Stimulated activated effector memory CD8-positive, alpha-beta T cell treated with anti-CD3 and anti-CD28 coated beads, Interleukin-12 subunit alpha, Interleukin-12 subunit beta, amount 100 ng/mL, for 72 hours (primary cell): ENCODE measurements around the gene IFNGR2.
"Not testable (repeated sequence)": the region's sequence is repeated elsewhere in the genome, so short reads cannot be mapped to it uniquely, and the experiment has no call there.

ENCODE experiments used
- ATAC-seq: fragments of 150-1000 bp; cut with Tn5 transposase; 2 replicates; pipeline ENCODE4 v1.10.0; 2021
- DNase-seq, 2 donors: peaks; one replicate each; pipeline ENCODE4 v3.0.0; 2021 to 2022; ENCODE audit warnings: low spot score in 2 of 2
- H3K27ac Mint-ChIP-seq: one replicate; pipeline ENCODE4 v1.8.0; 2022; ENCODE audit warnings: mild to moderate bottlenecking, mixed read lengths
- H3K36me3 Mint-ChIP-seq: one replicate; pipeline ENCODE4 v1.8.0; 2022; ENCODE audit warnings: mild to moderate bottlenecking, mixed read lengths
- H3K4me1 Mint-ChIP-seq: one replicate; pipeline ENCODE4 v1.8.0; 2022; ENCODE audit warnings: mixed read lengths
- H3K4me3 Mint-ChIP-seq: one replicate; pipeline ENCODE4 v1.8.0; 2022; ENCODE audit warnings: mild to moderate bottlenecking, mixed read lengths
- H3K9me3 Mint-ChIP-seq: one replicate; pipeline ENCODE4 v1.8.0; 2022; ENCODE audit warnings: mixed read lengths

The IFNGR2 gene

DNA sequence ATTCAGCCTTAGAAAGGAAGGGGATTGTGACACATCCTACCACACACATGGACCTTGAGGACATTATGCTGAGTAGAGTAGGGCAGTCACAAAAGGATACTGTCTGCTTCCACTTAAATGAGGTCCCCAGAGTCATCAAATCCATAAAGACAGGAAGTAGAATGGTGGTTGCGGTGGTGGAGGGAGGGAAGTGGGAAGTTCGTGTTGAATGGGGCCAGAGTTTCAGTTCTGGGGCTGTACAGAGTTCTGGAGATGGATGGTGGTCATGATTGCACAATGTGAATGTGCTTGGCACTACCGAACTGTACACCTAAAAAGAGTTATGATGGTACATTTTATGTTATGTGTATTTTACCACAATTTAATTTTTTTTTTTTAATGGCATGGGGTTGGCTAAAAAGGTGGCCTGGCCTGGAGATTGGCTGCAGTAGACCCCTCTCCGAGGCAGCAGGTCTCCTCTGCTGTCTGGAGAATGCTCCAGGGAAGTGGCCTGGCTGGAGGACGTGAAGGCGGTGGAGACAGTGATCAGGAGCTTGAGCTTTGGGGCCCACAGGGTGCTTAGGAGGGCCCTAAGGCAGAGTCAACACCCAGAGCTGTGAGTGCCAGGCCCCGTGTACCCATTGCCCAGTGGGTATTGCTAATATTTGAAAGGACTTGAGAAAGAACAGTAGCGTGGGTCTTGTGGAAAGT is 30.4 kb downstream of the IFNGR2 start:
- peaks cover 64% of the 10 kb centered on the region for H3K36me3 Mint-ChIP-seq
- H3K4me3 Mint-ChIP-seq = no peak overlapping the region
- no peak for DNase-seq
- H3K4me1 Mint-ChIP-seq = peaks cover 22% of the 10 kb centered on the region
- peak overlapping the region; percentile 17 for H3K27ac Mint-ChIP-seq
- no peak for ATAC-seq
- no peaks in the 10 kb centered on the region for H3K9me3 Mint-ChIP-seq

DNA sequence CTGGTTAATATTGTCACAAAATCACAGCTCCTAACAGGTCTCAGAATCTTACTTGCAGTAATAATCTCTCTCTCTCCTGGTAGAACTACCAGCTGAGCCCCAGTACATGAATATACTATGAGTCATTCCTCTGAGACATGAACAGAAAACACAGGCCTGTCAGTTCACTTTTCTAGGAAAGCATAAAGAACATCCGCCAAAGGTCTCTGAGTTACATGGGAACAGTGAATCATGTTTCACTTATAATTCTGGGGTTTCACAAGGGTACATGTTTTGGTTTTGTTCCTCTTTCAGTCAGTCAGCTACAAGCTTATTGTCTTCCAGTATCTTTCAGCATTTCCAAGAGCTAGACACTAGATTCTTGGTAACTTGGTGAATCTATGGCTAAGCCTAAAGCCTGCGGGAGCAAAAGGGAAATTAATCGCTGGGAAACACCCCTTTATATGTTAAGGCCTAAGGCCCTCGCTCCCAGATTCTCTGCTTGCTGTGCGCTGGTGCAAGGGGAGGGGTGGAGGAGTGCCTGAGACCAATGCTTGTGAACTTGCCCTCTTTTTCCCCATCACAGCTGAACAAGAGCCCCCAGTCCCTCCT is 31.7 kb downstream of the IFNGR2 start:
- Mint-ChIP-seq H3K27ac (peak overlapping the region; percentile 64), H3K4me1 (peaks cover 22% of the 10 kb centered on the region), H3K4me3 (peak overlapping the region; percentile 56), H3K36me3 (peaks cover 64% of the 10 kb centered on the region), H3K9me3 (no peaks in the 10 kb centered on the region)
- ATAC-seq (peak; percentile 99), DNase-seq (peak; percentile 9 to 65)

GRCh38 chr21:33437140-33437539 is 33.9 kb downstream of the IFNGR2 start:
- ATAC-seq (no peak), DNase-seq (no peak)
- H3K36me3 Mint-ChIP-seq = peaks cover 47% of the 10 kb centered on the region
- H3K27ac Mint-ChIP-seq = no peak overlapping the region
- no peak overlapping the region for H3K4me3 Mint-ChIP-seq
- H3K9me3 Mint-ChIP-seq = no peaks in the 10 kb centered on the region
- peaks cover 22% of the 10 kb centered on the region for H3K4me1 Mint-ChIP-seq

GRCh38 chr21:33441489-33442477 is 38.6 kb downstream of the IFNGR2 start:
- Mint-ChIP-seq H3K9me3 (no peaks in the 10 kb centered on the region), H3K4me1 (no peaks in the 10 kb centered on the region), H3K4me3 (no peak overlapping the region), H3K27ac (no peak overlapping the region), H3K36me3 (peaks cover 21% of the 10 kb centered on the region)
- DNase-seq (no peak), ATAC-seq (no peak)

GRCh38 chr21:33443194-33443593 is 40.0 kb downstream of the IFNGR2 start:
- DNase-seq (no peak), ATAC-seq (no peak)
- H3K4me1 Mint-ChIP-seq = no peaks in the 10 kb centered on the region
- H3K27ac Mint-ChIP-seq = no peak overlapping the region
- peaks cover 12% of the 10 kb centered on the region for H3K36me3 Mint-ChIP-seq
- H3K9me3 Mint-ChIP-seq = no peaks in the 10 kb centered on the region
- H3K4me3 Mint-ChIP-seq = no peak overlapping the region

- peaks cover 18% of the 10 kb centered on the region for H3K36me3 Mint-ChIP-seq
- ATAC-seq (no peak), DNase-seq (no peak)
- no peaks in the 10 kb centered on the region for H3K9me3 Mint-ChIP-seq
- H3K4me3 Mint-ChIP-seq = no peak overlapping the region
- no peaks in the 10 kb centered on the region for H3K4me1 Mint-ChIP-seq
- H3K27ac Mint-ChIP-seq = no peak overlapping the region
These were observed 41.3 kb downstream of the IFNGR2 start for GRCh38 chr21:33444499-33444898.

DNA sequence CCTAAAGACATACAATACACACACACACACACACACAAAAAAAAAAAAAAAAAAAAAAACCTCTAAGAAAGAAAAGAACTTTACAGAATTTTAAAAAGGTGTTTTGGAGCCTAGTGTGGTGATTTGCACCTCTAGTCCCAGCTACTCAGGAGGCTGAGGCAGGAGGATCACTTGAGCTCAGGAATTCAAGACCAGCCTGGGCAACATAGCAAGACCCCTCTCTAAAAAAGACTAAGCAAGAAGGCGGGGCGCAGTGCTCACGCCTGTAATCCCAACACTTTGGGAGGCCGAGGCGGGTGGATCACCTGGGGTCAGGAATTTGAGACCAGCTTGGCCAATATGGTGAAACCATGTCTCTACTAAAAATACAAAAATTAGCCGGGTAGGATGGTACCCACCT is 43.4 kb downstream of the IFNGR2 start:
- ATAC-seq, DNase-seq, H3K4me1 Mint-ChIP-seq, H3K4me3 Mint-ChIP-seq, H3K27ac Mint-ChIP-seq, H3K9me3 Mint-ChIP-seq: not testable (repeated sequence)
- H3K36me3 Mint-ChIP-seq = peaks cover 18% of the 10 kb centered on the region

GRCh38 chr21:33449616-33450015 is 46.4 kb downstream of the IFNGR2 start:
- Mint-ChIP-seq H3K9me3 (no peaks in the 10 kb centered on the region), H3K4me3 (no peak overlapping the region), H3K27ac (no peak overlapping the region), H3K36me3 (peaks cover 32% of the 10 kb centered on the region), H3K4me1 (no peaks in the 10 kb centered on the region)
- DNase-seq (no peak), ATAC-seq (no peak)

- ATAC-seq (no peak), DNase-seq (no peak)
- Mint-ChIP-seq H3K4me1 (no peaks in the 10 kb centered on the region), H3K4me3 (no peak overlapping the region), H3K36me3 (peaks cover 28% of the 10 kb centered on the region), H3K9me3 (no peaks in the 10 kb centered on the region), H3K27ac (peak overlapping the region; percentile 74)
These were observed 48.4 kb downstream of the IFNGR2 start for GRCh38 chr21:33451634-33452071.

- H3K27ac Mint-ChIP-seq = peak overlapping the region; percentile 74
- H3K9me3 Mint-ChIP-seq = no peaks in the 10 kb centered on the region
- no peaks in the 10 kb centered on the region for H3K4me1 Mint-ChIP-seq
- no peak for DNase-seq
- ATAC-seq = no peak
- no peak overlapping the region for H3K4me3 Mint-ChIP-seq
- H3K36me3 Mint-ChIP-seq = peaks cover 24% of the 10 kb centered on the region
These were observed 49.1 kb downstream of the IFNGR2 start for GRCh38 chr21:33452362-33452761.

DNA sequence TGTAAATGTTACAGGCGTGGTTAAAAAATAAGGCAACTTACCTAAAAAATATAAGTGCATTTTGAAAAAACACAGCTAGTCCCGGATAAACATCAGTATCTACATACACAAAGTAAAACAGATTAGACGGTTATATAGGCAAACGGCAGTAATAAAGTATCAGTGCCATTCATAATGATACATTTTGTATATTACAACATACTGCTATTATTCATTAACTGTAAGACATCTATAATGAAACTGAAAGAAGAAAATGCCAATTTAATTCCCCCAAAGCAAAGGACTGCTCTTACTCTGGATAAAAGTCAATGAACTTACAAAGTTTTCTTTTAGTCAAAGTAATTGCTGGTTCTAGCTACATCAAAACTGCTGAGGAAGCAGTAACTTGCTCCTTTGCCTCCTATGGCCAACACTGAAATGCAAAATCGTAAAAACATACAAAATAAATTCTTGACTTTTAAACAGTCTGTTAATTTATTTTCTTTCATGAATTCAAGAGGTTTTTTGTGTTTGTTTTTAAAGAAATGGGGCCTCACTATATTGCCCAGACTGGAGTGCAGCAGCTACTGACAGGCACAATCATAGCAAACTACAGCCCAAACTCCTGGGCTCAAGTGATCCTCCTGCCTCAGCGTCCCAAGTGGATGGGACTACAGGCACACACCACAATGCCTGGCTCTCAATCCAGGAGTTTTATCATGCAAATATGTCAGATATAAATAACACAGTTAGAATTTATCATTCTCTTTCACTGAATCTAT is 52.7 kb downstream of the IFNGR2 start:
- Mint-ChIP-seq H3K9me3 (no peaks in the 10 kb centered on the region), H3K36me3 (peaks cover 43% of the 10 kb centered on the region), H3K27ac (no peak overlapping the region), H3K4me3 (no peak overlapping the region), H3K4me1 (no peaks in the 10 kb centered on the region)
- peak; percentile 34 for ATAC-seq
- no peak for DNase-seq

GRCh38 chr21:33458861-33459260 is 55.6 kb downstream of the IFNGR2 start:
- H3K4me3 Mint-ChIP-seq = no peak overlapping the region
- peaks cover 33% of the 10 kb centered on the region for H3K36me3 Mint-ChIP-seq
- H3K4me1 Mint-ChIP-seq = no peaks in the 10 kb centered on the region
- DNase-seq = no peak
- no peak overlapping the region for H3K27ac Mint-ChIP-seq
- H3K9me3 Mint-ChIP-seq = no peaks in the 10 kb centered on the region
- no peak for ATAC-seq

- Mint-ChIP-seq H3K4me1 (no peaks in the 10 kb centered on the region), H3K36me3 (peaks cover 46% of the 10 kb centered on the region), H3K9me3 (no peaks in the 10 kb centered on the region), H3K27ac (no peak overlapping the region), H3K4me3 (no peak overlapping the region)
- ATAC-seq = no peak
- DNase-seq = no peak
These were observed 58.5 kb downstream of the IFNGR2 start for GRCh38 chr21:33461538-33462250.

GRCh38 chr21:33469183-33469582 is 66.0 kb downstream of the IFNGR2 start:
- H3K36me3 Mint-ChIP-seq = peaks cover 15% of the 10 kb centered on the region
- not testable (repeated sequence) for H3K4me1 Mint-ChIP-seq, ATAC-seq, DNase-seq, H3K4me3 Mint-ChIP-seq, H3K27ac Mint-ChIP-seq, H3K9me3 Mint-ChIP-seq
